H9 (cell line): ENCODE measurements around the gene TEX48. TPM values are rescaled to one million over a fixed set of nuclear protein-coding genes. Genes with fewer than 3 reads are reported as not detected.

Source experiments
- DNase-seq: peaks from one replicate; pipeline ENCODE4 v3.0.0-alpha.2; 2017
- H2AFZ ChIP-seq: one replicate; pipeline ENCODE4 v1.6.1; 2013; ENCODE audit warnings: mild to moderate bottlenecking, low read length, control low read depth, moderate library complexity
- H2AK5ac ChIP-seq: 2 replicates; pipeline ENCODE4 v1.6.1; 2013; ENCODE audit warnings: low read length, control low read depth, mixed read lengths; ENCODE audit not compliant: insufficient read length
- H2BK120ac ChIP-seq: one replicate; pipeline ENCODE4 v1.6.1; 2013; ENCODE audit warnings: low read depth, mild to moderate bottlenecking, low read length, control low read depth, inconsistent platforms; ENCODE audit not compliant: poor library complexity, severe bottlenecking
- H2BK12ac ChIP-seq: 2 replicates; pipeline ENCODE4 v1.6.1; 2013; ENCODE audit warnings: low read length, control low read depth, mixed read lengths, low read depth; ENCODE audit not compliant: insufficient read length
- H2BK15ac ChIP-seq: 2 replicates; pipeline ENCODE4 v1.6.1; 2013; ENCODE audit warnings: low read depth, low read length, control low read depth
- H2BK20ac ChIP-seq: one replicate; pipeline ENCODE4 v1.6.1; 2013; ENCODE audit warnings: low read depth, mild to moderate bottlenecking, low read length, control low read depth, inconsistent platforms; ENCODE audit not compliant: poor library complexity, severe bottlenecking
- H2BK5ac ChIP-seq: 2 replicates; pipeline ENCODE4 v1.6.1; 2013; ENCODE audit warnings: low read length, control low read depth, mixed read lengths; ENCODE audit not compliant: insufficient read length
- H3K14ac ChIP-seq: 2 replicates; pipeline ENCODE4 v1.6.1; 2013; ENCODE audit warnings: low read length, control low read depth; ENCODE audit not compliant: insufficient read depth
- H3K18ac ChIP-seq: 2 replicates; pipeline ENCODE4 v1.6.1; 2013; ENCODE audit warnings: low read depth, mild to moderate bottlenecking, mixed read lengths, low read length, control low read depth; ENCODE audit not compliant: insufficient read length
- H3K23ac ChIP-seq: 2 replicates; pipeline ENCODE4 v1.6.1; 2013; ENCODE audit warnings: low read length, control low read depth, mixed read lengths, low read depth; ENCODE audit not compliant: insufficient read length
- H3K23me2 ChIP-seq: 2 replicates; pipeline ENCODE4 v1.6.1; 2013; ENCODE audit warnings: low read depth, mild to moderate bottlenecking, mixed read lengths, low read length, control low read depth; ENCODE audit not compliant: insufficient read length, poor library complexity, severe bottlenecking
- H3K27ac ChIP-seq: 2 replicates; pipeline ENCODE4 v1.5.1; 2013; ENCODE audit warnings: low read length, control low read depth, mixed read lengths, low read depth; ENCODE audit not compliant: insufficient read length
- H3K27me3 ChIP-seq: 2 replicates; pipeline ENCODE4 v1.6.1; 2013; ENCODE audit warnings: low read length, control low read depth, inconsistent platforms; ENCODE audit not compliant: insufficient read depth
- H3K4ac ChIP-seq: 2 replicates; pipeline ENCODE4 v1.6.1; 2013; ENCODE audit warnings: low read depth, mild to moderate bottlenecking, control low read depth, inconsistent platforms, low read length, moderate library complexity
- H3K4me1 ChIP-seq: 2 replicates; pipeline ENCODE4 v1.6.1; 2013; ENCODE audit warnings: low read length, control low read depth, inconsistent platforms; ENCODE audit not compliant: insufficient read depth
- H3K4me2 ChIP-seq: 2 replicates; pipeline ENCODE4 v1.6.1; 2013; ENCODE audit warnings: low read length, control low read depth, mixed read lengths; ENCODE audit not compliant: insufficient read length, insufficient read depth
- H3K56ac ChIP-seq: 2 replicates; pipeline ENCODE4 v1.6.1; 2013; ENCODE audit warnings: low read depth, mild to moderate bottlenecking, mixed read lengths, low read length, control low read depth; ENCODE audit not compliant: insufficient read length
- H3K79me1 ChIP-seq: 2 replicates; pipeline ENCODE4 v1.6.1; 2013; ENCODE audit warnings: low read depth, mild to moderate bottlenecking, moderate library complexity, low read length, control low read depth, inconsistent platforms; ENCODE audit not compliant: insufficient read depth, poor library complexity, severe bottlenecking
- H3K79me2 ChIP-seq: 2 replicates; pipeline ENCODE4 v1.6.1; 2013; ENCODE audit warnings: low read length, control low read depth, inconsistent platforms; ENCODE audit not compliant: insufficient read depth
- H3K9ac ChIP-seq: 2 replicates; pipeline ENCODE4 v1.6.1; 2013; ENCODE audit warnings: low read length, control low read depth, mixed read lengths; ENCODE audit not compliant: insufficient read length; ENCODE audit errors: extremely low read depth
- H3K9me3 ChIP-seq: one replicate; pipeline ENCODE4 v1.6.1; 2013; ENCODE audit warnings: low read depth, low read length, inconsistent platforms; ENCODE audit not compliant: control insufficient read depth
- H3T11ph ChIP-seq: one replicate; pipeline ENCODE4 v1.6.1; 2013; ENCODE audit warnings: mild to moderate bottlenecking, low read length, control low read depth, inconsistent platforms
- H4K20me1 ChIP-seq: one replicate; pipeline ENCODE4 v1.6.1; 2013; ENCODE audit not compliant: control insufficient read depth, insufficient read length, insufficient read depth
- H4K5ac ChIP-seq: 2 replicates; pipeline ENCODE4 v1.6.1; 2013; ENCODE audit warnings: low read depth, mild to moderate bottlenecking, mixed read lengths, low read length, control low read depth; ENCODE audit not compliant: insufficient read length
- H4K8ac ChIP-seq: replicated peaks from 2 replicates; pipeline ENCODE4 v1.6.1; 2013; ENCODE audit warnings: low read length, control low read depth, mixed read lengths, low read depth; ENCODE audit not compliant: insufficient read length
- H4K91ac ChIP-seq: 2 replicates; pipeline ENCODE4 v1.6.1; 2013; ENCODE audit warnings: low read depth, mild to moderate bottlenecking, moderate library complexity, mixed read lengths, low read length, control low read depth; ENCODE audit not compliant: insufficient read length
- H3K27ac Mint-ChIP-seq, 3 experiments: 2 replicates in 2 of 3; 3 replicates in 1 of 3; pipeline ENCODE4 v1.8.0; 2020 to 2021; ENCODE audit warnings: mixed read lengths in 3 of 3, mild to moderate bottlenecking in 1 of 3, moderate library complexity in 1 of 3
- H3K27me3 Mint-ChIP-seq: 2 replicates; pipeline ENCODE4 v1.8.0; 2021; ENCODE audit warnings: low read depth, mild to moderate bottlenecking, moderate library complexity, mixed read lengths
- H3K36me3 Mint-ChIP-seq, 3 experiments: 2 replicates in 2 of 3; 3 replicates in 1 of 3; pipeline ENCODE4 v1.8.0; 2020 to 2021; ENCODE audit warnings: low read depth in 3 of 3, mixed read lengths in 3 of 3; ENCODE audit not compliant: insufficient read depth in 1 of 3
- H3K4me1 Mint-ChIP-seq, 2 experiments: 2 replicates each; pipeline ENCODE4 v1.8.0; 2020; ENCODE audit warnings: mixed read lengths in 2 of 2
- H3K4me3 Mint-ChIP-seq, 2 experiments: 2 replicates in 1 of 2; 3 replicates in 1 of 2; pipeline ENCODE4 v1.8.0; 2020 to 2021; ENCODE audit warnings: mild to moderate bottlenecking in 2 of 2, mixed read lengths in 2 of 2, moderate library complexity in 1 of 2
- H3K9me3 Mint-ChIP-seq, 2 experiments: 2 replicates in 1 of 2; 3 replicates in 1 of 2; pipeline ENCODE4 v1.8.0; 2020; ENCODE audit warnings: mild to moderate bottlenecking in 2 of 2, mixed read lengths in 2 of 2, moderate library complexity in 1 of 2
- WGBS: extraction: QIAGEN DNeasy Blood & Tissue Kit; methylation state at CpG from one replicate; pipeline ENCODE4 v1.1.7; 2013; ENCODE audit warnings: missing lambda C conversion rate, low lambda C conversion rate, mixed read lengths; ENCODE audit not compliant: insufficient read length; ENCODE audit errors: extremely low coverage; 5-methylcytosine and 5-hydroxymethylcytosine counted together
- total RNA-seq: library from RNA; stranded (reverse); gene quantifications from 2 replicates; pipeline ENCODE4 v1.2.1, GENCODE V29; 2021
- TF ChIP-seq, protein P1 (sequence below): fragments of 200-600 bp; sonication (generic); conservative IDR thresholded peaks from 3 replicates; pipeline ENCODE4 v1.8.0; 2021; ENCODE audit warnings: antibody characterized with exemption, mild to moderate bottlenecking

Gene TEX48
- total RNA-seq, 1 experiment from 2014 or later, result not detected

GRCh38 chr9:114706711-114707110 is 24.7 kb upstream of the TEX48 start:
- no peak overlapping the region for H3K4ac ChIP-seq
- H3K18ac ChIP-seq, result no peak overlapping the region
- H3K79me1 ChIP-seq, result no peaks in the 10 kb centered on the region
- H3K56ac ChIP-seq, result no peak overlapping the region
- WGBS, result no CpG with 5 or more reads among the region's 2 CpGs
- 0 out of 7 replicates have a peak overlapping the region, but pooled peaks of 1 of the 3 experiments have one; percentile 72 for H3K27ac Mint-ChIP-seq
- no peaks in the 10 kb centered on the region for H3K27me3 ChIP-seq
- no peak overlapping the region for H2BK12ac ChIP-seq
- H3K4me1 ChIP-seq, result no peaks in the 10 kb centered on the region
- H3K4me3 Mint-ChIP-seq, result no peak overlapping the region
- H2BK20ac ChIP-seq, result no peak overlapping the region
- no peak overlapping the region for H3K9ac ChIP-seq
- H3K36me3 Mint-ChIP-seq, result no peaks in the 10 kb centered on the region
- H2BK5ac ChIP-seq, result no peak overlapping the region
- no peaks in the 10 kb centered on the region; a peak in 1 of 5 replicates for H3K9me3 Mint-ChIP-seq
- no peaks in the 10 kb centered on the region for H3K4me1 Mint-ChIP-seq
- H3K27ac ChIP-seq, result no peak overlapping the region
- no peak overlapping the region for H2AK5ac ChIP-seq
- no peaks in the 10 kb centered on the region for H3K9me3 ChIP-seq
- H3K79me2 ChIP-seq, result no peaks in the 10 kb centered on the region
- no peak overlapping the region for H3K4me2 ChIP-seq
- no peak overlapping the region for H3K23ac ChIP-seq
- no peak overlapping the region for H2AFZ ChIP-seq
- H3T11ph ChIP-seq, result no peak overlapping the region
- no peak for DNase-seq
- H3K27me3 Mint-ChIP-seq, result peaks cover 63% of the 10 kb centered on the region
- H4K5ac ChIP-seq, result no peak overlapping the region
- H2BK15ac ChIP-seq, result no peak overlapping the region
- H3K14ac ChIP-seq, result no peak overlapping the region
- H4K8ac ChIP-seq, result no peak overlapping the region
- TF ChIP-seq, protein P1, sequence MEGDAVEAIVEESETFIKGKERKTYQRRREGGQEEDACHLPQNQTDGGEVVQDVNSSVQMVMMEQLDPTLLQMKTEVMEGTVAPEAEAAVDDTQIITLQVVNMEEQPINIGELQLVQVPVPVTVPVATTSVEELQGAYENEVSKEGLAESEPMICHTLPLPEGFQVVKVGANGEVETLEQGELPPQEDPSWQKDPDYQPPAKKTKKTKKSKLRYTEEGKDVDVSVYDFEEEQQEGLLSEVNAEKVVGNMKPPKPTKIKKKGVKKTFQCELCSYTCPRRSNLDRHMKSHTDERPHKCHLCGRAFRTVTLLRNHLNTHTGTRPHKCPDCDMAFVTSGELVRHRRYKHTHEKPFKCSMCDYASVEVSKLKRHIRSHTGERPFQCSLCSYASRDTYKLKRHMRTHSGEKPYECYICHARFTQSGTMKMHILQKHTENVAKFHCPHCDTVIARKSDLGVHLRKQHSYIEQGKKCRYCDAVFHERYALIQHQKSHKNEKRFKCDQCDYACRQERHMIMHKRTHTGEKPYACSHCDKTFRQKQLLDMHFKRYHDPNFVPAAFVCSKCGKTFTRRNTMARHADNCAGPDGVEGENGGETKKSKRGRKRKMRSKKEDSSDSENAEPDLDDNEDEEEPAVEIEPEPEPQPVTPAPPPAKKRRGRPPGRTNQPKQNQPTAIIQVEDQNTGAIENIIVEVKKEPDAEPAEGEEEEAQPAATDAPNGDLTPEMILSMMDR, result no peak
- no peak overlapping the region for H4K91ac ChIP-seq
- no peak overlapping the region for H2BK120ac ChIP-seq
- H4K20me1 ChIP-seq, result no peaks in the 10 kb centered on the region
- no peaks in the 10 kb centered on the region for H3K23me2 ChIP-seq
